Measurements from ENCODE around the gene CD300C. TPM values are rescaled to one million over a fixed set of nuclear protein-coding genes. Genes with fewer than 3 reads are reported as not detected.
"Not testable (repeated sequence)": the region's sequence is repeated elsewhere in the genome, so short reads cannot be mapped to it uniquely, and the experiment has no call there.

The CD300C gene
- total RNA-seq, 1 donor from 2014 or later, result 0.68 TPM

GRCh38 chr17:74561586-74561985 is 15.7 kb upstream of the CD300C start:
- no peak for DNase-seq (ENCODE audit: low spot score)

- no peak for DNase-seq (ENCODE audit: low spot score)
Measured at GRCh38 chr17:74558882-74559519, 13.1 kb upstream of the CD300C start.

GRCh38 chr17:74558402-74558801 is 12.5 kb upstream of the CD300C start:
- DNase-seq (ENCODE audit: low spot score), result not testable (repeated sequence)

- DNase-seq (ENCODE audit: low spot score), result no peak
Measured at GRCh38 chr17:74555427-74555940, 9.6 kb upstream of the CD300C start.

GRCh38 chr17:74554909-74555308 is 9.0 kb upstream of the CD300C start:
- no peak for DNase-seq (ENCODE audit: low spot score)

- no peak for DNase-seq (ENCODE audit: low spot score)
Measured at GRCh38 chr17:74552037-74552436, 6.1 kb upstream of the CD300C start.

GRCh38 chr17:74550602-74551001 is 4.7 kb upstream of the CD300C start:
- no peak for DNase-seq (ENCODE audit: low spot score)

GRCh38 chr17:74549343-74549742 is 3.4 kb upstream of the CD300C start:
- DNase-seq (ENCODE audit: low spot score), result no peak

- DNase-seq (ENCODE audit: low spot score), result no peak
Measured at GRCh38 chr17:74547736-74548135, 1.8 kb upstream of the CD300C start.

- DNase-seq (ENCODE audit: low spot score), result no peak
Measured at GRCh38 chr17:74547264-74547663, 1.3 kb upstream of the CD300C start.

- DNase-seq (ENCODE audit: low spot score), result no peak
Measured at GRCh38 chr17:74546586-74546985, 671 bp upstream of the CD300C start.

- DNase-seq (ENCODE audit: low spot score), result no peak
Measured at GRCh38 chr17:74544991-74545842, 698 bp downstream of the CD300C start.

- DNase-seq (ENCODE audit: low spot score), result no peak
Measured at GRCh38 chr17:74543891-74544760, 1.8 kb downstream of the CD300C start.

GRCh38 chr17:74543406-74543805 is 2.5 kb downstream of the CD300C start:
- DNase-seq (ENCODE audit: low spot score), result no peak

GRCh38 chr17:74542727-74543383 is 3.1 kb downstream of the CD300C start:
- no peak for DNase-seq (ENCODE audit: low spot score)

- no peak for DNase-seq (ENCODE audit: low spot score)
Measured at GRCh38 chr17:74542166-74542565, 3.7 kb downstream of the CD300C start.

GRCh38 chr17:74541176-74542111 is 4.5 kb downstream of the CD300C start:
- DNase-seq (ENCODE audit: low spot score), result no peak

GRCh38 chr17:74539281-74539820 is 6.6 kb downstream of the CD300C start:
- DNase-seq (ENCODE audit: low spot score), result no peak

- no peak for DNase-seq (ENCODE audit: low spot score)
Measured at GRCh38 chr17:74536890-74537289, 9.0 kb downstream of the CD300C start.

GRCh38 chr17:74532115-74532514 is 13.8 kb downstream of the CD300C start:
- peak; percentile 51 for DNase-seq (ENCODE audit: low spot score)
